Keratinocyte (primary cell): ENCODE measurements around the gene OR1S2. TPM values are rescaled to one million over a fixed set of nuclear protein-coding genes. Genes with fewer than 3 reads are reported as not detected.

Experiments used
- DNase-seq: peaks from one replicate; pipeline ENCODE4 v3.0.0-alpha.2; 2011; ENCODE audit warnings: low read depth, missing footprints, low spot score
- FAIRE-seq: peaks from 2 replicates; lab custom pipeline; 2011; peaks lifted over from hg19 to GRCh38; lab: Jason Lieb, UNC
- H2AFZ ChIP-seq: 2 replicates; pipeline ENCODE4 v1.6.0; 2012; ENCODE audit warnings: low read length, control low read depth, inconsistent platforms; ENCODE audit not compliant: control insufficient read depth
- H3K27ac ChIP-seq: 2 replicates; pipeline ENCODE4 v1.5.1; 2011; ENCODE audit warnings: low read length; ENCODE audit not compliant: control insufficient read depth, insufficient read depth
- H3K27me3 ChIP-seq: 3 replicates; pipeline ENCODE4 v1.6.0; 2011; ENCODE audit warnings: low read length; ENCODE audit not compliant: control insufficient read depth, insufficient read depth; ENCODE audit errors: extremely low read depth
- H3K36me3 ChIP-seq, 2 experiments: 2 replicates in 1 of 2; 3 replicates in 1 of 2; pipeline ENCODE4 v1.5.1; 2011; ENCODE audit warnings: low read length in 2 of 2, mild to moderate bottlenecking in 1 of 2; ENCODE audit not compliant: control insufficient read depth in 2 of 2, insufficient read depth in 2 of 2; ENCODE audit errors: extremely low read depth in 1 of 2
- H3K4me1 ChIP-seq: 3 replicates; pipeline ENCODE4 v1.5.1; 2011; ENCODE audit warnings: low read length; ENCODE audit not compliant: control insufficient read depth, insufficient read depth; ENCODE audit errors: extremely low read depth
- H3K4me2 ChIP-seq: 3 replicates; pipeline ENCODE4 v1.6.0; 2011; ENCODE audit warnings: low read depth, low read length; ENCODE audit not compliant: control insufficient read depth, insufficient read depth; ENCODE audit errors: extremely low read depth
- H3K4me3 ChIP-seq, 3 experiments: fragments of 200-600 bp in 1 of 3; sonication (generic) in 1 of 3; 2 replicates in 2 of 3; 3 replicates in 1 of 3; pipeline ENCODE4 v1.5.1; 2011 to 2016; ENCODE audit warnings: low read length in 3 of 3, mild to moderate bottlenecking in 3 of 3, control low read depth in 2 of 3, inconsistent platforms in 1 of 3, low read depth in 1 of 3, mixed read lengths in 1 of 3, mixed run types in 1 of 3, moderate library complexity in 1 of 3; ENCODE audit not compliant: control insufficient read depth in 2 of 3, insufficient read depth in 2 of 3; ENCODE audit errors: extremely low read depth in 1 of 3
- H3K79me2 ChIP-seq: 2 replicates; pipeline ENCODE4 v1.6.0; 2012; ENCODE audit warnings: low read length; ENCODE audit not compliant: control insufficient read depth, insufficient read depth
- H3K9ac ChIP-seq: 3 replicates; pipeline ENCODE4 v1.6.0; 2011; ENCODE audit warnings: low read length; ENCODE audit not compliant: control insufficient read depth, insufficient read depth; ENCODE audit errors: extremely low read depth
- H3K9me1 ChIP-seq: 3 replicates; pipeline ENCODE4 v1.6.0; 2011; ENCODE audit warnings: low read length; ENCODE audit not compliant: control insufficient read depth, insufficient read depth; ENCODE audit errors: extremely low read depth
- H3K9me3 ChIP-seq: 2 replicates; pipeline ENCODE4 v1.5.1; 2012; ENCODE audit warnings: low read depth, low read length; ENCODE audit not compliant: control insufficient read depth
- H4K20me1 ChIP-seq: 3 replicates; pipeline ENCODE4 v1.6.0; 2011; ENCODE audit warnings: low read length; ENCODE audit not compliant: control insufficient read depth, insufficient read depth; ENCODE audit errors: extremely low read depth
- CTCF ChIP-seq, 3 experiments: IDR thresholded peaks in 1 of 3; conservative IDR thresholded peaks in 1 of 3; optimal IDR thresholded peaks in 1 of 3; 2 replicates in 2 of 3; 3 replicates in 1 of 3; pipeline versions ENCODE3 to v1.5.1; 2011; ENCODE audit warnings: low read length in 3 of 3, mild to moderate bottlenecking in 3 of 3, moderate library complexity in 2 of 3, control low read depth in 1 of 3, inconsistent platforms in 1 of 3; ENCODE audit not compliant: insufficient read depth in 2 of 3; ENCODE audit errors: extremely low read depth in 1 of 3
- EZH2 ChIP-seq: IDR thresholded peaks from one replicate; pipeline ENCODE4 v1.6.1; 2012; ENCODE audit warnings: inconsistent platforms, mild to moderate bottlenecking, low read length, moderate library complexity
- dilution Hi-C: fragments of 300-500 bp; cut with MboI; formaldehyde crosslinking; loops from one replicate; pipeline ENCODE4 v1.7.0; 2020; ENCODE audit warnings: low sequenced_read_pairs; ENCODE audit not compliant: extremely low pct_ligation_motif_present
- polyA plus RNA-seq, 5 experiments: library from polyadenylated mRNA; depleted of rRNA in 3 of 5; stranded (reverse) in 3 of 5; stranded (forward) in 1 of 5; unstranded in 1 of 5; fragments of >200 nt; gene quantifications; 1 replicate in 1 of 5; 2 replicates in 3 of 5; 3 replicates in 1 of 5; pipeline versions ENCODE4 v1.2.1 to v1.2.3, GENCODE V29; 2011 to 2012; ENCODE audit warnings: missing spikeins in 2 of 5, low read depth in 1 of 5, low replicate concordance in 1 of 5

OR1S2 gene
- polyA plus RNA-seq, 1 donor (not counting 4 experiments of a cell fraction or from before 2014, with no cell fraction given), result not detected

- Histone ChIP-seq H3K9me3 (no peaks in the 10 kb centered on the region), H3K79me2 (no peaks in the 10 kb centered on the region), H3K9ac (no peak overlapping the region), H3K4me3 (no peak overlapping the region), H3K4me1 (no peaks in the 10 kb centered on the region), H3K4me2 (no peak overlapping the region), H3K27ac (no peak overlapping the region), H3K9me1 (no peaks in the 10 kb centered on the region), H3K27me3 (no peaks in the 10 kb centered on the region), H3K36me3 (no peaks in the 10 kb centered on the region), H2AFZ (no peak overlapping the region), H4K20me1 (no peaks in the 10 kb centered on the region)
- TF ChIP-seq CTCF (optimal IDR thresholded peaks at IDR 0.05 in 1 of 3, IDR thresholded peaks at IDR 0.05 in 1 of 3, conservative IDR thresholded peaks at IDR 0.05 in 1 of 3; ENCODE audit: extremely low read depth in 1 of 3, insufficient read depth in 2 of 3, low read length in 3 of 3), result no peak
- no peak for TF ChIP-seq EZH2
- DNase-seq, result no peak
- dilution Hi-C loops, result no loop called here
- no peak for FAIRE-seq
Observed at GRCh38 chr11:58186938-58187337, 17.0 kb downstream of the OR1S2 start.

GRCh38 chr11:58179648-58180047 lies 24.3 kb downstream of the OR1S2 start:
- Histone ChIP-seq H3K36me3 (no peaks in the 10 kb centered on the region), H3K9me3 (no peaks in the 10 kb centered on the region), H3K79me2 (no peaks in the 10 kb centered on the region), H3K4me1 (no peaks in the 10 kb centered on the region), H3K27ac (no peak overlapping the region), H4K20me1 (no peaks in the 10 kb centered on the region), H3K9ac (no peak overlapping the region), H3K4me3 (no peak overlapping the region), H3K9me1 (no peaks in the 10 kb centered on the region), H3K4me2 (no peak overlapping the region), H2AFZ (no peak overlapping the region), H3K27me3 (no peaks in the 10 kb centered on the region)
- FAIRE-seq, result no peak
- TF ChIP-seq EZH2 (no peak), CTCF (optimal IDR thresholded peaks at IDR 0.05 in 1 of 3, IDR thresholded peaks at IDR 0.05 in 1 of 3, conservative IDR thresholded peaks at IDR 0.05 in 1 of 3; ENCODE audit: extremely low read depth in 1 of 3, insufficient read depth in 2 of 3, low read length in 3 of 3) (no peak)
- dilution Hi-C loops, result no loop called here
- no peak for DNase-seq
